HK-2 (cell line): Measurements from ENCODE around the gene ZFPM1.
A peak's percentile ranks its signal among the peaks of the same experiment; 100 is the strongest.

Source experiments
- DNase-seq: peaks from one replicate; pipeline ENCODE4 v3.0.0-alpha.2; 2018; ENCODE audit not compliant: unreplicated experiment

Gene ZFPM1

DNA sequence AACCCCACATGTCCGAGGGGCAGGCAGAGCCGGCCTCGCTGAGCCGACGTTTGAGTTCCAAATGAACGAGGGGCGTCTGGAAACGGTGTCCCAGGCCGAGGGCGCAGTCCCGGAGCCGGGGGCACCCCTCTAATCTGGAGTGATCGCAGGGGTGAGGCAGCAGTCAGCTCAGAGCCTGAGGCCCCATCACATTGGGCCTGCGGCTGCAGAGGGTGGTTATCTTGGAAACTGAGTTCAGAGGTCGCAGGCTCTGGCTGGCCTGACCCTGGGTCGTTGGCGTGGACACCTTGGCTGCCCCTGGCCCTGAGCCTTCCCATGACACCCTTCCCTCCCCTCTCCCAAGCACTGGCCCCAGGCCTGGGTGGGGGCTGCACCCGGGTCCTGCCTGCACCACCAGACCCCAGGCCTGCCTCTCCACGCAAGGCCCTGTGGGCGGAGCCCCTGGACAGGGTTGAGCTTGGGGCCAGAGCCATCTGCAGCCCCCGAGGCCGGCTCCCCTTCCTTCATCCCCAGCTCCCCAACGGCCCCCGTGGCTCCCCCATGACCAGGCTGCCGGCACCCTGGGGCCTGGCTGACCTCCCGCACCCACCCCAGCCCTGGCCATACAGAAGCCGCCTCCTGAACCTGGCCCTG lies 45.6 kb downstream of the ZFPM1 start:
- no peak for DNase-seq

DNA sequence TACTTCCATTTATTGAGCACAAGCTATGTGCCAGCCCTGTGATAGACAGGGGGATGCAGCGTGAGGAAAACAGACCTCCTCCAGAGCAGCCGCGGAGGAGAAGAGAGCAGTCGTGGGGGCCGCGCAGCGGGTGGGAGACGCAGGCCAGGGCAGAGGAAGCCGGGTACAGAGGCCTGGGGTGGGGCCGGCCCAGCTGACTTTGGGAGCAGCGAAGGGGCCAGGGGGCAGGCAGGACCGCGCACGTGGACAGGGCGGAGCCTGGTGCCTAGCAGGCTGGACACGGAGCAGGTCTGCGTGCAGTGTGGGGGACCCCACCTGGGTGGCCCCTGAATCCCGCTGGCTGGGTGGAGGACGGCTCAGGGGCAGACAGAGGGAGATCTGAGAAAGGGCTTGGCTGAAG lies 46.2 kb downstream of the ZFPM1 start:
- no peak for DNase-seq

DNA sequence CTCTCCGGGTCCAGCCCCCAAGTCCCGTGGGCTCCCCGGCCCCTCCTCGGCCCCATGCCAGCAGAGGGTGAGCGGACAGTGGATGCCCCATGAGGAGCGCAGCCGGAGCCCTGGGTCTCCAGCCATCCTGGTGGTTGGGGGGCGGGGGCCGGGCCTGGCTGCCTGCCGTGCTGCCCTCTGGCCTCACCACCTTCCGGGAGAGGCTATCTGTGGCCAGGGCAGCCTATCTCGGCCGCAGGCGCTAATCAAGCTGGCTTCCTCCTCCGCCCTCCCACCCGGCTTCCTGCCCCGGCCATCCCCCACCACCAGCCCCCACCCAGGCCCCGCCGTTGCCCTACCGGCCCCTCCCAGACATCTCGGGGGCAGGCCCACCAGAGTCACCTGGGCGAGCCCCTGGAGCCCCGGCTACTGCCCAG lies 46.8 kb downstream of the ZFPM1 start:
- DNase-seq = no peak

DNA sequence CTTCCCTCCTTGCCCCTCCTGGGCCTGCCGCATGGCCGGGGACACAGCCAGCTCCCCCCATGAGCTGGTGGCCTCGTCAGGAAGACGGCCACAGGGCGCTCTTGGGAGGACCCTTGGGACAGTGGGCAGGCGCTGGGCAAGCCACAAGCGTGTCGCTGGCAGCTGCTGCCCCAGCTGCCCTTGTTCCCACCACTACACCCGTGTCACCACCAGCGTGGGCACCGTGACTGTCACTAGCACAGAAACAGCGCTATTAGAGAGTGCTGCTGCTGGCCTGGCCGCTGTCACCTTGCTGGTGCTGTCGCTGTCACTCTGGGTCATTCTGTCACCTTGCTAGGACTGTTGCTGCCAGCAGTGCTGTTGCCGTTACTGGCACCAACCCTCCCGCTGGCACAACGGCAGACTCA lies 47.2 kb downstream of the ZFPM1 start:
- DNase-seq = no peak

DNA sequence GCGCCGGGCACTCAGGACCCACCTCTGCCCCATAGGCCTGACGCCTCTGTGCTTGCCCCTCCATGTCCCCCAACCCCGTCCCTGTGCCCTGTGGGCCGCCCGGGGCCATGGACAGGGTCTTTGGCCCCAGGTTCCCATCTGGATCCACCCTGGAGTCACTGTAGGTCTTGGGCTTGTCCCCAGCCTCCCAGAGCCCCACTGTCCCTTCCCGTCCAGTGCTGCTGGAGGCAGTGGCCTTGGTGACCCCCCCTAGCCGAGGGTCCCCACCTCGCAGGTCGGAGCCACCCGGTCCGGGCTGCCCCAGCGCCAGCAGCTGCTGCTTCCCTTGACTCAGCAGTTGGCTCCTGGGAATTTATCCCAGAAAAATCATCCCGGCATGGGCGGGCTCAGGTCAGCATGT lies 49.3 kb downstream of the ZFPM1 start:
- no peak for DNase-seq

DNA sequence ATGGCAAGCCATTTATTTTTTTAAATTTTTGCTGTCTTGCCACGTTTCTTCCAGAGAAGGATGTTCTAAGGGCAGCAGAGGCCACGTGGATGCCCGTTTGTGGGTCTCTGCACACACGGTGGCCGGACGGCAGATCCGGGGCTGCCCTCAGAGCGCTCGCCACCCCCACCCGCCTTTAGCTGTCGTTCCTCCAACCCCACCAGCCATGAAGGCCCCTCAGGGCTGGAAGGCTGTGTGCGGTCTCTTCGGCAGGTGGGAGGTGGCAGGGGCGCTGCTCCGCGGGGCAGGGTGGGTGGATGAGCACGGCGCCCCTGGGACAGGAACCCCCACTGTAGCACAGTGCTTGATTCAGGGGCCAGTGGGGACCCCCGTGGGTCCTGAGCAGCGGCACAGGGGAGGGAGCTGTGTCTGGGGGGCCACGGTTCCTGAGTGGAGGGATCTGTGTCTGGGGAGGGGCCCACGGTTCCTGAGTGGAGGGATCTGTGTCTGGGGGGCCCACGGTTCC lies 49.7 kb downstream of the ZFPM1 start:
- DNase-seq = no peak

DNA sequence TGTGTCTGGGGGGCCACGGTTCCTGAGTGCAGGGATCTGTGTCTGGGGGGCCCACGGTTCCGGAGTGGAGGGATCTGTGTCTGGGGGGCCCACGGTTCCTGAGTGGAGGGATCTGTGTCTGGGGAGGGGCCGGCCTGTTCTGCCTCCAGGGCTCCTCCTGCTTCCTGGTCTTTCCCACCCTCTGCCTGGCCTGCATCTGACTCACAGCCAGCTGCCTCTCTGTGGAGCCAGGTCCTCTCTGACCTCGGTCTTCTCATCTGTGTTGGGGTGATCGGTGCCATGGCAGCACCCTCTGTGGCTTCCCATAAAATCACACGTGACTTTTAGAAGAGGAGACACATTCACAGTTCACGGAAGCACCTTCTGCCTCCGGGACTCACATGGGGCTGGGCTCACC lies 50.3 kb downstream of the ZFPM1 start:
- DNase-seq = peak; percentile 44

DNA sequence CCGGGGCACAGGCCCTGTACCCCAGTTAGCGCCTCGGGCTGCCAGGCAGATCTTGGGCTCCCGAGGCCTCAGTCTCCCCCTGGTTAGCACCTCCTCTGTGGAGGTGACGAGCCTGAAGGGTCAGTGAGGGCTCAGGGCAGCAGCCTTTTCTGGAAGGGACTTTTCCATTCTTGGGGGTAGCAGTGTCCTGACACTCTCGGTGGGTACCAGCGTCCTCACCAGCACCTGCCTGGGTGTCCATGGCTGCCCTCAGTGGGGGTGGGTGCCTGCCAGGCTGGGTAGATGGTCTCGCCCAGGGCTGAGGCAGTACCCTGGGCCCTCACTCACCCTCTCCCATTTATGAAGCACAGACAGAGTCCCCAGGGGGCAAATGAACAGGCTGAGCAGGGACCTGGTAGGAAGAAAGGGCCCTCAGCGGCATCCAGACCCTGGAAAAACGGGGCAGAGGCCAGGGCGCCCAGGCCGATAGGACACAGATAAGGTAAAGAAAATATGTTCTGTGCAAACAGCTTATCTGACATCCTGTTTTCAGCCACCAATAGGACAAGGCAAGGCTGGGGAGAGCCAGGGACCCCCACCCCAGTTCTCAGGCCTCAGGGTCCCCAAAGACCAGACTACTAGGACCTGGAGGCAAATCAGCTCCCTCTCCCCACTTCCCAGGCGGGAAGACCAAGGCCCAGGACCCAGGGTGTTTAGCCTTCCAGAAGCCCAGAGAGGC lies 50.9 kb downstream of the ZFPM1 start:
- no peak for DNase-seq

DNA sequence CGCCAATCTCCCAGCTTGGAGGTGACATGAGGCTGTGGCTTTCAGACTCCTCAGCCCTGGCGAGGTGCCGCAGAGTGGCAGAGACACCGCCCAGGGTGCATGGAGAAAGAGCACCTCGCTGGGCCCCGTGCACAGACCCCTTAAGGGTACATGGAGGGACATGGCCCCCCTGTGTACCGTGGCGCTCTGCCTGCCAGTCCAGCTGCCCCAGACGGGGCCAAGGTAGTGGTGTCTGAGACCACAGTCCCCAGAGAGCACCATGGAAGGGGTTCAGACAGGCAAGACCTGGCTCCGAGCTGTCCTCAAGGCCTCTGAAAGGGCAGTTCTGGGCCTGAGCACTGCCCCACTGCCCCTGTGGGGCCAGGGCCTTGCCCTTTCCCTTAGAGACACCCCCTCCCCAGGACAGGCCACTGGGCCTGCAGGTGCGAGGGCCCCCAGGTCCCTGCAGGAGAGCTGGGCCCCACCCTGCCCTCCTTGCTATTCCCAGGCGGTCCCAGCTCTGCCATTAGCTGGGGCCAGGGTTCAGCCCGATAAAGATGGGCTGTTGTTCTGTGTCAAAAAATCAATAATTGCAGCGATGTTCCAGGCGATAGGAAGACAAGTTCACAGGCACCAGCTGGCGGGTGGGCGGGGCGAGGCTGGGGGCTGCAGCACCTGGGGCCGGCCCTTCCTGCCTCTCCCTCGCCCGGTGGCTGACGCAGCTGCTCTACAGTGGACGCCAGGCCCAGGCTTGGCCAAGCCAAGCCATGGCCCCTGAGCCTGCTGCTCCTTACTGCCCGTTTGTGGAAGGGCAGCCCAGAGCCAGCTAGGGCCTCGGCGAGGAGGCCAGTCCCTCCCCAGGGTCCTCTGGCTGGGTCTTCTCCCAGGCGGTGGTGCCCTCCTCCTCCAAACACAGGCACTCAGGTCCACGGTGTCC lies 51.7 kb downstream of the ZFPM1 start:
- no peak for DNase-seq

DNA sequence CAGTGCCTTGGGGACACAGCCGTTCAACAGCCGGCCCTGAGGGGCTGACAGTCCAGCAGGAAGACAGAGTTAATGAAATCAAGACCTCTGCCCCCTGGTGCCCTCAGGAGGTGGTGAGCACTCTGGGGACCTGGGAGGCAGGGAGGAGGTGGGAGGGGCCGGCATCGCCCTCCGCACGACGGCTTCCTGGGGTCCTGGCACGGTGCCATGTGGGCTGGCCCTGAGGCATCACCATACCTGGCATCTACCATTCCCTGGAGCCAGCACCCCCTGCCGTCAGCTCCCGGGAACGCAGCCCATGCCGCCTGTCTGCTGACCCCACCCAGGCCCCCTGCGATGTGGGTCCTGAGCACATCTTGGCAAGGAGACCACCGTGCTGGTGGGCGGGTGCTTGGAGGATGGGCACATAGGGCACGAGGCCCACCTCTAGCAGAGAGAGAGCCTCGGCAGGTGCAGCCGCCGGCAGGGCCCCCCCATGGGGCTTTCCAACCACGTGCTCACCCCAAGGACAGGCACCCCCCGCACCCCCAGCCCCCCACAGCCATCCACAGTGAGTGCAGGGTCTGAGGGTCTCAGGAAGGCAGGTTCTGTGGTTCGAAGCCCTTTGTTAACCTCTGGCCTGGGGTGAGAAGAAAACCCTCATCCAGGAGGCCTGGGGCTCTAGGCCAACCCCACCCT lies 52.5 kb downstream of the ZFPM1 start:
- DNase-seq = peak; percentile 45

DNA sequence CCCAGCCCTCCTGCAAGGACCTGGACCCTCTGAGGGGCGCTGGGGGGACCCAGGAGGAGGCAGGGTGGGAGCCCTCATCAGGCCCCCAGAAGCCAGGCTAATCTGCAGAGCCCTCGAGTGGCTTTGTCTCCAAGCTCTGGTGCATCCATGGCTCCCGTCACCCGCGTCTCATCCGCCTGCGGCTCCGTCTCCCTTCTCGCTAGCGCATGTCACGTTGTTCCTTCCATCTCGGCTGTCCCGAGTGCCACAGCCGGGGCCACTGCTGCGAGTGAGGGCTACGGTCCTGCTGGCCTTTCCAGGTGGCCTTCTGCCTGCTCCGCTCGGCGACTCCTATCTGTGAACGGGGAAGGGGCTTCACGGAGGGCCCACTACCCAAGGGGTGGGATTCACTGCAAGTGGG lies 53.6 kb downstream of the ZFPM1 start:
- no peak for DNase-seq

DNA sequence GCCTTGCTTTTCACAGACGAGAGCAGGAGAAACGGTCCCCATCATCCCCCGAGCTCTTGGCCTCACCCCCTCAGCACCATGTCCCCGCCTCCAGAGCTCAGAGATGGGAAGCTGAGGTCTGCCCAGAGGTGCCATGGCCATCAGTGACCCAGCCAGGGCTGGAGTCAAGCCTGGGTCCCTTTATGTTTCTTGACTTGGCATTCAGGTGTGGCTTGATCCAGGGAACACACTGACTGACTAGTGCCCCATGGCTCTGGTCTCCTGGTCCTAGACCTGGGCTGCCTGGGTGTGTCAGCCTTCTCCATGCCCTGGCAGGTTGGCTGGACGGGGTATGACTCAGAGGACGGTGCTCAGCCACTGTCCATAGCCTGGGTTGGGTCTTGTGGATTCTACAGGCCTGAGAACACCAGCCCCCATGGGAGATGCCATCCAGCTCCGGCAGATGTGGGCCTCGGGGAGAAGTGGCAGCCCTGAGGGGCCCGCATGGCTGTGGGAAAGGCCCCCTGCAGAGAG lies 54.2 kb downstream of the ZFPM1 start:
- DNase-seq = no peak

DNA sequence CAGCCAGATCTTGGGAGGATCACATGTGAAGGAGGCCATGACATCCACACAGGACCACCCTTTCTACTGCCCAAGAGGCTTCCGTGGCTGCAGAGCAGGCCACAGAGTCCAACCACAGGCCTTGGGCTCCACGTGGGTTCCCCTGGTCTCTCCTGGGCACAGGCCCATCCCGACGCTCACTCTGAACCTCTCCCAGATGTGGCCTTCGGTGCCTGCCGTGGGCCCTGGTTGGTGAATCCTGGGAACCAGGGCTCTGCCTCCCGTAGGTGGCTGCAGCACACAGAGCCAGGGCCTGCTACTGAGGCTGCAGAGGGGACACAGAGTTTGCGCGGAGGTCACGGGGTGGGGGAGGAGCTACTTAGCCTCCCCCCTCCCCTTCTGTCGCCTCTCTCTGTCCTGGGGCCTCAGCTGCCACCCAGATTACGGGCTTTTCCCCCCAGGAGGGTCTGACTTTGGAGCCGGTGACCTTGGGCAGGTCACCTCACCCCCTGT lies 55.3 kb downstream of the ZFPM1 start:
- DNase-seq = no peak

DNA sequence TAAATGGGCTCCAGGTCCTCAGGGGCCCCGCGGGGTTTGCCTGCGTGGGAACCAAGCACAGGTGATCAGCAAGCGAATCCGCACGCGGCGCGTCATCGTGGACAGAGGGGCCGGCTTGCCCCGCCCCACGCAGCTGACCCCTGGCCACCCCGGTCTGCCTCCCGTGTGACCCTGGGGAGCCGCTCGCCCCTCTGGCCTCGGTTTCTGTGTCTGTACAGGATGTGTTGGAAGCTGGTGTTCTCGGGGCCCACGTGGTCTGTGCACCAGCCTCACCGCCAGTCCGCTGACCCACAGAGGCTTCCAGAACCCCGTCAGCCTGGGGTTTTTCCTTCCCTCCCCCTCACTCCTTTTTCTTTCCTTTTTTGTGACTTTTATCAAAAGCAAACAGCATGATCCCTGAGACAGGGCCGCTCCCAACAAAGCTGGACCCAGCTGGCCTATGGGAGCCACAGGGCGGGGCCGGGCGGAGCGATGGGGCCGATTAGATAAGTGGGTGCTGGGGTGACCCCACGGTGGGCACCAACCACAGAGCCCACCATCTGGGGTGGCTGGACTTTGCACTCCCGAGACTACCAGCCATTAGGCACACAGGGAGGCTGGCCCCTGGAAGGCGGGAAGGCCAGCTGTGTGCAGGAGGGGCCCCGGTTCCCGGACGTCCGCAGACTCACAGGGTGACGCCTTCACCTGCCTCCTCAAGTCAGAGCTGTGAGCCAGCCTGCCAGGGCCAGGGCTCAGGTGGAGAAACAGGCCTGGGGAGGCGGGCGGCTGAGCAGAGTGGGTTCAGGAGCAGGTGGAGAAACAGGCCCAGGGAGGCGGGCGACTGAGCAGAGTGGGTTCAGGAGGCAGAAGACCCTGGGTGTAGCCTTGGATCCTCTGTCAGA lies 56.0 kb downstream of the ZFPM1 start:
- DNase-seq = no peak

DNA sequence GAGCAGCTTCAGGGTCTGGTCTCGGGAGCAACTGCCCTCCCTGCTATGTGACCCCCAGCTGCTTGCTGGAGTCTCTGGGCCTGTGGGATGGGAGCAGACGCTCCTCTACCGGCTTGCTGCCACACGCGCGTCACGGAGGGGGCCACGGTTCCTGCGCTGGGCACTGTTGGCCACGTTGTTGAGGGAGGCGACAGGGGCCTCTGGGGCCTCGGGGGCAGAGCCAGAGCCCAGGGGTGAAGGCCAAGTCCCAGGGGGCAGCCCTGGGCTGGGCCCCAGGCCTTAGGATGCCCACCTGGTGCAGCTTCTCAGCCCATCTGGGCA lies 56.6 kb downstream of the ZFPM1 start:
- no peak for DNase-seq

DNA sequence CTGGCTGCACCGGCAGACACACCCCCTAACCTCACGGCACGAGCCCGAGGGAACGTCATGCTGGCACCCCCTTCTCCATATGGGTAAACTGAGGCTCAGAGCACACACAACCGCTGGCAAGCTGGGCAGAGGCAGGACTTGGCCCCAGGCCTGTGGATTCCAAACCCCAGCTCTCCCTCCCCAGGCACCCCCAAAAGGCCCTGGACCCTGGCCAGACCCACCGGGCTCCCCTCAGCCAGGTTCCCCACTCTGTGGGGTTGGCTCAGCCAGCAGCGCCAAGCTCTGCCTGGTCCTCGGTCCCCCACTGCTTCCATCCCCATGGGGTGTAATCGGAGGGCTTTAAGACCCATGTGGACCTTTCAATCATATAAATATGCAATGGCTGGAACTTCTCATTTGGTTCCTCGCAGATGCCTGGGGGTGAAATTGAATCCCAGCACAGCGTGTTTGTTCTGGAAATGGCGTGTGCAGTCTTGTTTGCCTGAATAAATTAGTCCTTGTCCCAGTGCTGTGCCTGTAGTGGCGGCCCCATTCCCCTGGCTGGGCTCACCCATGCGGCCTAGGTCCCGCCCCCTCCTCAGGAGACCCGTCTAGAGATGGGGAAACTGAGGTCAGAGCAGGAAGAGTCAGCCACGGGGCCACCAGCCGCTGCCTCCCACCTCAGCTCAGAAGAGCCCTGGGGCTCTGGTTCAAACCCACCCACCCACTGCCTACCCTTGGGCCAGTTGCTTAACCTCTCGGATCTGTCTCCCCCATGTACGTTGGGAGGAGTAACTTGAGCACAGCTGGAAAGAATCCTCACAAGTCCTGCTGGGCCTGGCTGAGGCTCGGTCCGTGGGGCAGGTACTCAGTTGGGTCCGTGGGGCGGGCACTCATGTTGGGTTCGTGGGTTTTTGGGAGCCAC lies 57.3 kb downstream of the ZFPM1 start:
- no peak for DNase-seq

DNA sequence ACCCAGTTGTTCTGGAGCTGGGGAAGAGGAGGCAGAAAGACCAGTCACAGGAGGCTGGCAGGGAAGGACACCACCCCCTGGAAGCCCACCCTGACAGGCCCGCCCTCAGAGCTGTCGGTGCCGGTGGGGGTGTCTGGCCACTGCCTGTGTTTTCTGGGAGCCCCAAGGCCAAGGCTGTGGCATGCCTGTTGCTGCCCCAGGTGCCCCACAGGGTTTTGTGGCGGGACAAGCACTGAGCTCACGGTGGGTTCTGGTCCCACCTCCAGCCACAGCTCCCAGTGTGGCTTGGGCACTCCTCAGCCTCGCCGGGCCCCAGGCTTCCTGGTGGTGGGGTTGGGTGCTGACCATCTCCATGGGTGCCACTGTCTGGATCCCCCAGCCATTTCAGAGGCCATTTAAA lies 58.0 kb downstream of the ZFPM1 start:
- no peak for DNase-seq

DNA sequence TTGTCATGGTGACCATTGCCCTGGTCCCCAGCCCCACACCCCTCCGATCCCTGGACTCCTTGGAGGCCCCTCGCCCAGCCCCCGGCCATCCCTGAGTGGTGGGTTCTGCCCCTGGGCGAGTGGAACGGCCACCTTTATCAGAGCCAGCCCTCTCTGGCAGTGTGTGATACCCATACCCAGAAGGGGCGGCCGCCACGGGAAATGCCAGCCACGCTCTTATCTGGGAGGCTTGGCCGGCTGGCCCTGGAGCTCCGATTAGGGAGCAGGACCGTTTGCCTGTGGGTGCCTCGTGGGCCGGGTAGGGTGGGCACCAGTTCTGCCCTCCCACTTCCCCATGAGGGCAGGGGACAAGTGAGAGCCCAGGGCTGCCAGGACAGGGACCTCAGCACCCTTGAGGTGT lies 58.8 kb downstream of the ZFPM1 start:
- no peak for DNase-seq
